HFF-Myc (cell line): ENCODE data around the gene NARF.
"Not testable (repeated sequence)": the region's sequence is repeated elsewhere in the genome, so short reads cannot be mapped to it uniquely, and the experiment has no call there.

ENCODE experiments used
- DNase-seq: peaks from one replicate; pipeline ENCODE4 v3.0.0-alpha.2; 2011; ENCODE audit warnings: low read depth; ENCODE audit errors: extremely low read depth
- H3K4me3 ChIP-seq: replicated peaks from 2 replicates; pipeline ENCODE4 v1.5.1; 2011; ENCODE audit warnings: low read depth, mild to moderate bottlenecking, control low read depth, low read length
- TF ChIP-seq, protein P1 (sequence below): IDR thresholded peaks from 2 replicates; pipeline ENCODE4 v1.5.1; 2012; ENCODE audit warnings: mild to moderate bottlenecking, low read depth, low read length, control low read depth; ENCODE audit errors: missing control alignments

Gene NARF

DNA sequence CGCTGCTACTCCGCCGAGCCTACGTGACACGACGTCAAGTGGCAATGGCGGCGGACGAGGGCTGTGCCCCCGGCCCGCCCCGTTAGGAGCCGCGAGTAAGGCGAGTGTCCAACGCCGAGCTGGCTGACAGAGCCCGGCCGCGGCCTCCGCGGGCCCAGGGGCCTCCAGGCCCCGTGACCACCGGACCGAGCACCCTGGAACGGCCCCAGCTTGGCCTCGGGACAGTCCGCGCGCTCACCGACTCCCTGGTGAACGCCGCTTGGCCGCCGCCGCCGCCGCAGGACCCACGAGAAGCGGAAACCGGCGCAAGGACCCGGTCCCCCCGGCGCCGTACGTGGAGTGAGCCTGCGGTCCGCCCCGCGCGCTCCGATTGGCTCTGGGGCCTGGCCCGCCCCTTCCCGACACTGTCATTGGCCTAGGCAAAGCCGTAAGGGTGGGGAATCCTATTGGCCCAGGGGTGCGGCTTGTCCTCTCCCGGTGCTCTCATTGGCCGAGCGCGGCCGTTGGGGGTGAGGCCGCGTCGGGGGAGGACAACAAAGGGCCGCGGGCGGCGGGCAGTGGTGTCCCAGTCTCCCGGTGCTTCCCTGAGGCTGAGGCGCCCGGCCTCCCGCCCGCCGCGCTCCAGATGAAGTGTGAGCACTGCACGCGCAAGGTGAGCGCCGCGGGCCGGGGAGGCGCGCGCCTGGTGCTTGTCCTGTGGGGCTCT is at the start of gene NARF:
Gene NARF, plus strand, starts transcription at position 563 of the 706 bp plus-strand sequence. Its CDS starts 63 bp downstream, at position 626.
- DNase-seq, result peak; percentile 91
- TF ChIP-seq, protein P1, sequence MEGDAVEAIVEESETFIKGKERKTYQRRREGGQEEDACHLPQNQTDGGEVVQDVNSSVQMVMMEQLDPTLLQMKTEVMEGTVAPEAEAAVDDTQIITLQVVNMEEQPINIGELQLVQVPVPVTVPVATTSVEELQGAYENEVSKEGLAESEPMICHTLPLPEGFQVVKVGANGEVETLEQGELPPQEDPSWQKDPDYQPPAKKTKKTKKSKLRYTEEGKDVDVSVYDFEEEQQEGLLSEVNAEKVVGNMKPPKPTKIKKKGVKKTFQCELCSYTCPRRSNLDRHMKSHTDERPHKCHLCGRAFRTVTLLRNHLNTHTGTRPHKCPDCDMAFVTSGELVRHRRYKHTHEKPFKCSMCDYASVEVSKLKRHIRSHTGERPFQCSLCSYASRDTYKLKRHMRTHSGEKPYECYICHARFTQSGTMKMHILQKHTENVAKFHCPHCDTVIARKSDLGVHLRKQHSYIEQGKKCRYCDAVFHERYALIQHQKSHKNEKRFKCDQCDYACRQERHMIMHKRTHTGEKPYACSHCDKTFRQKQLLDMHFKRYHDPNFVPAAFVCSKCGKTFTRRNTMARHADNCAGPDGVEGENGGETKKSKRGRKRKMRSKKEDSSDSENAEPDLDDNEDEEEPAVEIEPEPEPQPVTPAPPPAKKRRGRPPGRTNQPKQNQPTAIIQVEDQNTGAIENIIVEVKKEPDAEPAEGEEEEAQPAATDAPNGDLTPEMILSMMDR, result no peak
- H3K4me3 ChIP-seq, result peak within 1 kb of the TSS; percentile 77

DNA sequence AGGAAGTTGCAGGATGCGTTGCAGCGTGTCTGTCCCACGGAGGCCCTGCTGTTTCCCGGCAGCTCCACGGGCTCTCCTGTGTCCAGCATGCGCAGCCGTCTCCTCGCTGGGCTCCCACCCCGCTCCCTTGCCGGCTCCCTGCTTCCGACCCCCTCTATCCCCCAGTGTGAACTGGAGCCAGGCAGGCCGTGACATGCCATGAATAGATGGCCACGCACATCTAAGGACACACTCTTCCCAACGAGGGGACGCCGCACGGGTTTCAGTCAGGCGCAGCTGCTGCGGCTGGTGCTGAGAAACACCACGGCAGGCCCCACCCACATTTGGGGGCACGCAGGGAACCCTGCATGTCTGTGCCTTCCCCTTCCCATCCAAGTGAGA is 49.6 kb upstream of the NARF start:
- no peak for DNase-seq
- H3K4me3 ChIP-seq, result no peak overlapping the region
- TF ChIP-seq, protein P1, result no peak

DNA sequence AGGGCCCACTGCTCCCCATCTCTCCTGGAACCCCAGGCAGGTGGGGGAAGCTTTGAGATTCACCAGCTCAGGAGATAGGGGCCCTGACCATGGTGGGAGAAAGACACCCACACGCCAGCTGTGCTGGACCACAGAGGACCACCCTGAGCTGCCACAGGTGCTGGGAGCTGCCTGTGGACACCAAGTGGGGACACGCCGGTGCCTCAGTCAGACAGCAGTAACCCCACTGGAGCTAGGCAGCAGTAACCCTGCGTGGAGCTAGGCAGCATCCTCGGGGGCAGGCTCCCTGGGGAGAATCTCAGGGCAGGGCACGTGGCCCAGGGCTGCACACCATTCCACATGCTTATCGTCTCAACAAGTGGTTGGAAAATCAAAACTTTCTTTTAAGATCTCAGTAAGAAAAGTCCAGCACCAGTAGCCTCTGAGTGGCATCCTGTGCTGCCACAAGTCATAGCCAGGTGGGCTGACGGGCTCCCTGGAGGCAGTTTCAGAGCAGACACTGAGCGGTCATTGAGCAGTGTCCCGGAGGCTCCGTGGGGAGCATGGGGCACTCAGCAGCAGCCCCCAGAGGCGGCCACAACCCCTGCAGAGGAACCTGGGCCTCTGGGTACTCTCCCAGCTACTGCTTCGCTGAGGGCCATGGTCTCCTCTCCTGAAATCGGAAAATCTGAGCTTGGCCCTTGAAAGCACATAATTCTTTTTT is 48.4 kb upstream of the NARF start:
- TF ChIP-seq, protein P1, result no peak

DNA sequence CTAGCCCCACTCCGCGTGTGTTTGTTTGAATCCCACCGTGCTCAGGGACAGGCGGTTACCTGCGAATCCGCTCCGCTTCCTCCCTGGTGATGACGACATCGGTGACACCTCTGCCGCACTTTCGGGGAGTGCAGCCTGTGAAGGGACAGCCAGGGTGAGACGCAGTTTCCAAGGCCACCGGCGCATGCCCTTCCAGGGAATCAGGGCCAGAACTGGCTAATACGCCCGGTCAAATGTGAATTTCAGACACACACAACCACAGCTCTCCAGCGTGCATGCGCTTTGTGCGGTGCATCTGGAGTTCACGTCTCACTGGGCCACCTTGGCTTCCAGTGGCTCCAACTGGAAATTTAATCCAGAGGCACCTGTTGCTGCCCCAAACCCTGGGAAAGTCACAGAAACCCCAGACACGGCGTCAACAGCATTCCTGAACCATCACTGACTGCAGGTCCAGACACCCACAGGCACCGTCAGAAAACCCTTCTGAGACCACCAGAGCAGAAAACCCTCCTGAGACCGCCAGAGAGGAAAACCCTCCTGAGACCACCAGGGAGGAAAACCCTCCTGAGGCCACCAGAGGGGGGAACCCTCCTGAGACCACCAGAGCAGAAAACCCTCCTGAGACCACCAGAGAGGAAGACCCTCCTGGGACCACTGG is 47.0 kb upstream of the NARF start:
- TF ChIP-seq, protein P1, result no peak
- DNase-seq, result no peak
- no peak overlapping the region for H3K4me3 ChIP-seq

More for the DNA sequence above, 48.4 kb upstream of the NARF start:
- no peak overlapping the region for H3K4me3 ChIP-seq
- DNase-seq, result no peak

DNA sequence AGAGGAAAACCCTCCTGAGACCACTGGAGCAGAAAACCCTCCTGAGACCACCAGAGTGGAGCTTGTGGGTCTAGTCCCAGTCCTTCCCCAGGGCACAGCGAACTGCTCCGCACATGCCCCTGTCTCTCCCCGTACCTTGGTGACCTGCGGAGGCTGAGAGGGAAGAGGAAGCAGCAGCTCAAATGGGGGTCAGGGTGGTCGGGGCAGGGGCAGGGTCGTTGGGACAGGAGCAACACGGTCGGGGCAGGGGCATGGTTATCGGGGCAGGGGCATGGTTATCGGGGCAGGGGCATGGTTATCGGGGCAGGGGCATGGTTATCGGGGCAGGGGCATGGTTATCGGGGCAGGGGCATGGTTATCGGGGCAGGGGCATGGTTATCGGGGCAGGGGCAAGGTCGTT is 46.5 kb upstream of the NARF start:
- H3K4me3 ChIP-seq, DNase-seq: not testable (repeated sequence)

DNA sequence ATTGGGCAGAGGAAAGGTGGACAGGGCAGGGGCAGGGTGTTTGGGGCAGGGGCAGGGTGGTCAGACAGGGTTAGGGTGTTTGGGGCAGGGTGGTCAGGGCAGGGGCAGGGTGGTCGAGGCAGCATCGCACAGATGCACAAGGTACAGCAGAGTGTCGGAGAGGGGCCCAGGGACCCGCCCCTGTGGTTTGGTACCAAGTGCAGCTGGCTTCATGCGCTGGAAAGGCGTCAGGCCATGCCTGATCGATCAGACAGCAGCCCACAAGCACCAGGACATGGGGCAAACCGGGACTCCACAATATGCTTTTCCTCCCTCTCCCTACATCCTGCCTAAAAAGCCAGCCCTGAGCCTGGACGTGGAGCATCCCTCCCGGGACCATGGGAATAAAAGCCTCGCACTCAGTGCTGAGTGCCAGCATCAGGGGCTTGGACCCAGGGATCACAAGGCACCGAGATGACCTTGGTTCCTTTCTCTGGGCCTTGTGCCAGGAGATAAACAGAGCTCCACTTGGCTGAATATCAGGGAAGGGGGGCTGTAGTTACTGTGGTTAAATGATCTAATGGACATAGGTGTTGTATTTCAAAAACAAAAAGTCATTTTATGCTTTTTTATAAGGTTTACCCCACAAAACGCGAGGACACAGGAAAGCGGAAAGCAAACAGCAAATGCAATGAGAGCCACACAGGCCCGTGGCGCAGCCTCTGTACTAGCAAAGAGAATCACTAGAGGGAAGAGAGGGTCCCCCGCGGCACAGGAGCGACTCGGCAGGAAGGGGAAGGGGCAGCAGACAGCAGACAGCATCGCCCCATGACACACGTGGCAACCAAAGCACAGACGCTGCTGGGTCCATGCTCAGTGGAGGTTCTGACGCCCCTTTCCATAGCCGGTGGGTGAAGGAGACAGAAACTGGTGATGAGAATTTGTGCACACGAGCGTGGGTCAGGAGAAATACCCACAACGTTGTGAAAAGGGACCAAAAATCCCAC is 45.7 kb upstream of the NARF start:
- no peak for DNase-seq
- H3K4me3 ChIP-seq, result no peak overlapping the region
- TF ChIP-seq, protein P1, result no peak
